GM12874 (cell line): ENCODE measurements around the gene SLC35G1.

Source experiments
- TF ChIP-seq, protein P1 (sequence below): IDR thresholded peaks from 2 replicates; pipeline ENCODE4 v1.5.1; 2011; ENCODE audit warnings: low read depth, mild to moderate bottlenecking, control low read depth, low read length, moderate library complexity; ENCODE audit not compliant: insufficient read depth

Gene SLC35G1

DNA sequence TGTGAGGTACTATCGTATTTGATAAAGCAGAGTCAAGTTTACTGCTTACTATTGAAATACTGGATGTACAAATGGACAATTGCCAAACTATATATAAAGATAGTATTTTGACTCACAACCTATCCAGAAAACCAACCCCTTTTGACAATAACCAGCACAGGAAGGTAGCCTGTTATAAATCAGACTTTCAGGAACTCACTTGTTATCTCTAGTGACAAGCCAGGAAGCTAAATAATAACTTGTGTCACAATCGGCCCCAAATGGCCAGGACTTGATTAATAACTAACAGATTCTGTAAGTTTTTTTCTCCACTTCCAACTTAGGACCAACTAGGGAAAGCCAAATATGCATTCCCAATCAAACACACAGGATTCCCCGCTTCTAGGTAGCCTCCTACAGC lies 38.8 kb upstream of the SLC35G1 start:
- TF ChIP-seq, protein P1, sequence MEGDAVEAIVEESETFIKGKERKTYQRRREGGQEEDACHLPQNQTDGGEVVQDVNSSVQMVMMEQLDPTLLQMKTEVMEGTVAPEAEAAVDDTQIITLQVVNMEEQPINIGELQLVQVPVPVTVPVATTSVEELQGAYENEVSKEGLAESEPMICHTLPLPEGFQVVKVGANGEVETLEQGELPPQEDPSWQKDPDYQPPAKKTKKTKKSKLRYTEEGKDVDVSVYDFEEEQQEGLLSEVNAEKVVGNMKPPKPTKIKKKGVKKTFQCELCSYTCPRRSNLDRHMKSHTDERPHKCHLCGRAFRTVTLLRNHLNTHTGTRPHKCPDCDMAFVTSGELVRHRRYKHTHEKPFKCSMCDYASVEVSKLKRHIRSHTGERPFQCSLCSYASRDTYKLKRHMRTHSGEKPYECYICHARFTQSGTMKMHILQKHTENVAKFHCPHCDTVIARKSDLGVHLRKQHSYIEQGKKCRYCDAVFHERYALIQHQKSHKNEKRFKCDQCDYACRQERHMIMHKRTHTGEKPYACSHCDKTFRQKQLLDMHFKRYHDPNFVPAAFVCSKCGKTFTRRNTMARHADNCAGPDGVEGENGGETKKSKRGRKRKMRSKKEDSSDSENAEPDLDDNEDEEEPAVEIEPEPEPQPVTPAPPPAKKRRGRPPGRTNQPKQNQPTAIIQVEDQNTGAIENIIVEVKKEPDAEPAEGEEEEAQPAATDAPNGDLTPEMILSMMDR: no peak

DNA sequence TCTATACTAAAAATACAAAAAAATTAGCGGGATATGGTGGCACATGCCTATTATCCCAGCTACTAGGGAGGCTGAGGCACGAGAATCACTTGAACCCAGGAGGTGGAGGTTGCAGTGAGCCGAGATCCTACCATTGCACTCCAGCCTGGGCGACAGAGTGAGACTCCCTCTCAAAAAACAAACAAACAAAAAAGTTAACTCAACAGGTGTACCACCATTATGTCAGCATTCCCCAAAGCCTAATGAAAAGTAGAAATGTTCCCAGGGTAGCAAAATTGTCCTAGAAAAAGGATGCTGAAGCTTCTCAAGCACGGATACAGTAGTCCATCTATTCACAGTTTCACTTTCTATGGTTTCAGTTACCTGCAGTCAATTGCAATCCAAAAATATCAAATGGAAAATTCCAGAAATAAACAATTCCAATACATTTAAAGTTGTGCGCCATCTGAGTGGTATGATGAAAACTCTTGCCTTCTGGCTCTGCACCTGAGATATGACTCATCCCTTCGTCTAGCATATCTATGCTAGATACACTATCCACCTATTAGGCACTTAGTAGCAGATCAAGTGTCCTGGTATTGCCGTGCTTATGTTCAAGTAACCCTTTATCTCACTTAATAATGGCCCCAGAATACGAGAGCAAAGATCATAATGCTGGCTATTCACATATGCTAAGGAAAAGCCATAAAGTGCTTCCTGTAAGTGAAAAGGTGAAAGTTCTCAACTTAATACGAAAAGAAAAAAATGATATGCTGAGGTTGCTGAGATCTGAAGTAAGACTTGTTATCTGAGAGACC lies 37.2 kb upstream of the SLC35G1 start:
- TF ChIP-seq, protein P1: no peak

DNA sequence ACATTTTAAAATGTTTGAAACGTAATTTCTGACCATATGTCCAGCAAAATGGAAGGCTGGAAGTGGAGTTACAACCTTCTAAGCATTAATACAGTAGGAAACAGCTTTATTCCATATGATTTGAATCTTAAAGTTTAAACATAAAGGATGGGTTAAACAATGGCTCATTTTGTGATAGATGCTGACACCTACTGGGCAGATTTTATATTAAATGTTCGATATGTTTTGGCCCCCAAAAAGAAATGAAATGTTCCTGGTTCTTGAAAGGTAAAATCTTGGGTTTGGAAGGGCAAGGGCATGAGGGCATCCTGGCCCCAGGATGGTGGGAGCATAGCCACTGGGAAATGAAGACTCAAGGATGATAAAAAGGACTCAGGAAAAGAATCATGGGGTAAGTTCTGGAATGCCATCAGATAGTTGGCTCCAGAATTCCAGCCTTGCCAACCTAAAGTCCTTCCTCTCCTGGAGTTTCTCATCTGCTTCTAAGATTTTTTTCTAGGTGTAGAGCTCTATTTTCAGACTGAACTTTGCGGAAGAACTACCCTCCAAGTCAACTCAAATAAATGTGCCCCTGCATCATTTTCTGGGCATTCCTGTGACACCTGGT lies 34.6 kb upstream of the SLC35G1 start:
- TF ChIP-seq, protein P1: peak; percentile 27; the same call in 1 of the 2 replicates

DNA sequence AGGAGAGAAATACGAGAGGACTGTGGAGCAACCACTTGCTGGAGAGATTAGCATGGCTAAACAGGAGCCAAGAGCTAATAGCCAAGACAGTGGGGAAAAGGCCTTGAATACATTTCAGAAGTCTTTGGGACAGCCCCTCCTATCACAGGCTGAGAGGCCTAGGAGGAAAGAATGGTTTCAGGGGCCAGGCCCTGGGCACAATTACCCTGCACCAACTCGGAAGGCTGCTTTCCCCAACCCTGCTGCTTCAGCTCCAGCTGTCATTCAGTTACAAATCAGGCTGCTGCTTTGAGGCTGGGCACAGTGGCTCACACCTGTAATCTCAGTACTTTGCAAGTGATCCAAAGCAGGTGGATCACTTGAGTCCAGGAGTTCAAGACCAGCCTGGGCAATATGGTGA lies 32.0 kb upstream of the SLC35G1 start:
- TF ChIP-seq, protein P1: no peak

DNA sequence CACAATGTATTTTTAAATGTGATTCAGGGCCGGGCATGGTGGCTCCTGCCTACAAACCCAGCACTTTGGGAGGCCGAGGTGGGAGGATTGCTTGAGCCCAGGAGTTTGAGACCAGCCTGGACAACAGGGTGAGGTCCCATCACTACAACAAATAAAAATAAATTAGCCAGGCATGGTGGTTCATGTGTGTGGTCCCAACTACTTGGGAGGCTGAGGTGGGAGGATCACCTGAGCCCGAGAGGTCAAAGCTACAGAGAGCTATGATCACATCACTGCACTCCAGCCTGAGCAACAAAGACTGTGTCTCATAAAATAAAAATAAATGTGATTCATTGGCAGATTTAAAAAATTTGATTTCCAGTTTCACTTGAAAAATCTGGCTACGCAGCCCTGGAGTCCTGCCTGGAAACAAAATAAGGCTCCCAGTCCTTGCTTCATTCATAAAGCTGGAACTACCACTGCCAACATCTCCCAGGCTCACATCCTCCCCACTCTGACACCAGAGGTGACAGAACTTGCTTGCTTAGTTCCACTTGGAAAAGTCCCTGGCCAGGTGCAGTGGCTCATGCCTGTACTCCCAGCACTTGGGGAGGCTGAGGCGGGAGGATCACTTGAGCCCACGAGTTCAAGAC lies 27.9 kb upstream of the SLC35G1 start:
- TF ChIP-seq, protein P1: no peak

DNA sequence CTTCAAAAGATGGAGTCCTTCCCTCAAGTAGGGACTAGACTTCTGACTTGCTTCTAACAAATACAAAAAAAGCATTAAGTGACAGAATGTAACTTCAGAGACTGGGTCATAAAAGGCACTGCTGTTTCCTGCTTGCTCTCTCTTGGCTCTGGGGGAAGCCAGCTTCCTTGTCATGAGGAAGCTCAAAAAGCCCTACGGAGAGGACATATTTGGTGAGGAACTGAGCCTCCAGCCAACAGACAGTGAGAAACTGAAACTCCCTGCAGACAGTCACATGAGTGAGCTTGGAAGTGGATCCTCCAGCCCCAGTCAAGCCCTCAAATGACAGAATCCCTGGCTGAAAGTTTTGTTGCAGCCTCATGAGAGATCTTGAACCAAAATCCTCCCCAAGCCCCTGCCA lies 26.3 kb upstream of the SLC35G1 start:
- TF ChIP-seq, protein P1: no peak

DNA sequence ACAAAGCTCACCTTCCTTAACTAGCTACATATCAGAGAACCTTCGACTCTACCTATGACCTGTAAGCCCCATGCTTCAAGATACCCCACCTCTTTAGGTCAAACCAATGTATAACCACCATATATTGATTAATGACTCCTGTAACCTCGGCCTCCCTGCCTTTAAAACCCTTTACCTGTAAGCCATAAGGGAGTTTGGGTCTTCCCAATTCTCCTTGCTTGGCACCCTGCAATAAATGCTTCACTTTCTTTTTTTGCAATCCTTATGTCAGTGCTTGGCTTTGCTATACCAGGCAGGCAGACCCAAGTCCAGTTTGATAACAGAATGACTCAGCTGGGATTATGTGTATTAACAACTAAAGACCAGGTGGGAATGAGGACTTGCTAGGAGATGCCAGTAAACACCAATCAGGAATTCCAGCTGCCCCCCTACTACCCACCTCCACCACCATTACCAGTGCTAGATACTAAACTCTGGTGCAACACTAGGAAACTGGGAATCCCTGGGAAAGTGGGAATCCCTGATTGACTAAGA lies 22.0 kb upstream of the SLC35G1 start:
- TF ChIP-seq, protein P1: no peak
